Suprapubic skin (tissue), 3 donors: ENCODE measurements around the gene CIB4.

Source experiments
- POLR2A ChIP-seq, 2 donors: fragments of 450-650 bp; IDR thresholded peaks; one replicate each; pipeline ENCODE4 v1.6.1; 2017; ENCODE audit warnings: antibody characterized with exemption in 2 of 2, mild to moderate bottlenecking in 2 of 2, moderate library complexity in 2 of 2
- TF ChIP-seq, protein P1 (sequence below), 2 donors: fragments of 200-600 bp in 1 of 2; fragments of 450-650 bp in 1 of 2; sonication (generic) in 1 of 2; IDR thresholded peaks; one replicate each; pipeline ENCODE4 v1.5.1; 2016 to 2019; ENCODE audit warnings: antibody characterized with exemption in 2 of 2, mild to moderate bottlenecking in 1 of 2, moderate library complexity in 1 of 2

- TF ChIP-seq, protein P1, sequence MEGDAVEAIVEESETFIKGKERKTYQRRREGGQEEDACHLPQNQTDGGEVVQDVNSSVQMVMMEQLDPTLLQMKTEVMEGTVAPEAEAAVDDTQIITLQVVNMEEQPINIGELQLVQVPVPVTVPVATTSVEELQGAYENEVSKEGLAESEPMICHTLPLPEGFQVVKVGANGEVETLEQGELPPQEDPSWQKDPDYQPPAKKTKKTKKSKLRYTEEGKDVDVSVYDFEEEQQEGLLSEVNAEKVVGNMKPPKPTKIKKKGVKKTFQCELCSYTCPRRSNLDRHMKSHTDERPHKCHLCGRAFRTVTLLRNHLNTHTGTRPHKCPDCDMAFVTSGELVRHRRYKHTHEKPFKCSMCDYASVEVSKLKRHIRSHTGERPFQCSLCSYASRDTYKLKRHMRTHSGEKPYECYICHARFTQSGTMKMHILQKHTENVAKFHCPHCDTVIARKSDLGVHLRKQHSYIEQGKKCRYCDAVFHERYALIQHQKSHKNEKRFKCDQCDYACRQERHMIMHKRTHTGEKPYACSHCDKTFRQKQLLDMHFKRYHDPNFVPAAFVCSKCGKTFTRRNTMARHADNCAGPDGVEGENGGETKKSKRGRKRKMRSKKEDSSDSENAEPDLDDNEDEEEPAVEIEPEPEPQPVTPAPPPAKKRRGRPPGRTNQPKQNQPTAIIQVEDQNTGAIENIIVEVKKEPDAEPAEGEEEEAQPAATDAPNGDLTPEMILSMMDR (IDR thresholded peaks at IDR 0.05) = no peak
- TF ChIP-seq POLR2A (IDR thresholded peaks at IDR 0.05) = no peak
These were observed 45.0 kb upstream of the CIB4 start for GRCh38 chr2:26685989-26686839.
